Stimulated activated CD8-positive, alpha-beta memory T cell treated with anti-CD3 and anti-CD28 coated beads, Interleukin-4, amount 100 ng/mL, for 48 hours (primary cell): ENCODE measurements around the gene PPP1R3G.
"Not testable (repeated sequence)": the region's sequence is repeated elsewhere in the genome, so short reads cannot be mapped to it uniquely, and the experiment has no call there.

Source experiments
- DNase-seq: peaks from one replicate; pipeline ENCODE4 v3.0.0-alpha.2; 2020

The PPP1R3G gene

GRCh38 chr6:5084781-5085647, at the start of gene PPP1R3G:
Gene PPP1R3G, plus strand, starts transcription at chr6:5085341. Its CDS starts 145 bp downstream, at chr6:5085486.
- peak; percentile 47 for DNase-seq

GRCh38 chr6:5036269-5036668, 48.9 kb upstream of the PPP1R3G start:
- no peak for DNase-seq

- no peak for DNase-seq
These were observed 43.2 kb upstream of the PPP1R3G start for GRCh38 chr6:5041955-5042354.

GRCh38 chr6:5042436-5042835, 42.7 kb upstream of the PPP1R3G start:
- DNase-seq, result no peak

- no peak for DNase-seq
These were observed 40.3 kb upstream of the PPP1R3G start for GRCh38 chr6:5044866-5045265.

GRCh38 chr6:5045416-5045815, 39.7 kb upstream of the PPP1R3G start:
- no peak for DNase-seq

GRCh38 chr6:5046430-5046829, 38.7 kb upstream of the PPP1R3G start:
- DNase-seq, result no peak

- DNase-seq, result no peak
These were observed 35.1 kb upstream of the PPP1R3G start for GRCh38 chr6:5050009-5050408.

- DNase-seq, result no peak
These were observed 33.7 kb upstream of the PPP1R3G start for GRCh38 chr6:5051394-5051793.

GRCh38 chr6:5053038-5053437, 32.1 kb upstream of the PPP1R3G start:
- DNase-seq, result no peak

- DNase-seq, result no peak
These were observed 31.3 kb upstream of the PPP1R3G start for GRCh38 chr6:5053864-5054244.

- DNase-seq, result no peak
These were observed 30.8 kb upstream of the PPP1R3G start for GRCh38 chr6:5054245-5054873.

GRCh38 chr6:5055118-5055517, 30.0 kb upstream of the PPP1R3G start:
- no peak for DNase-seq

GRCh38 chr6:5058254-5058653, 26.9 kb upstream of the PPP1R3G start:
- DNase-seq, result no peak

GRCh38 chr6:5059036-5059896, 25.9 kb upstream of the PPP1R3G start:
- no peak for DNase-seq

- DNase-seq, result not testable (repeated sequence)
These were observed 24.7 kb upstream of the PPP1R3G start for GRCh38 chr6:5060439-5060838.

GRCh38 chr6:5061152-5061551, 24.0 kb upstream of the PPP1R3G start:
- DNase-seq, result no peak

- no peak for DNase-seq
These were observed 21.5 kb upstream of the PPP1R3G start for GRCh38 chr6:5063617-5064016.

GRCh38 chr6:5066456-5067093, 18.6 kb upstream of the PPP1R3G start:
- no peak for DNase-seq

- DNase-seq, result no peak
These were observed 17.8 kb upstream of the PPP1R3G start for GRCh38 chr6:5067305-5067704.

GRCh38 chr6:5068153-5068751, 16.9 kb upstream of the PPP1R3G start:
- no peak for DNase-seq

GRCh38 chr6:5071216-5071615, 13.9 kb upstream of the PPP1R3G start:
- DNase-seq, result no peak

GRCh38 chr6:5072440-5072839, 12.7 kb upstream of the PPP1R3G start:
- DNase-seq, result no peak
